Measurements from ENCODE around the gene ATP11A. TPM values are rescaled to one million over a fixed set of nuclear protein-coding genes. Genes with fewer than 3 reads are reported as not detected.

The ATP11A gene
- total RNA-seq, 1 donor from 2014 or later: 109 TPM

- Mint-ChIP-seq H3K4me1 (ENCODE audit: low read depth) (peaks cover 17% of the 10 kb centered on the region), H3K9me3 (ENCODE audit: low read depth) (peaks cover 4% of the 10 kb centered on the region), H3K27ac (peak overlapping the region; percentile 90), H3K4me3 (ENCODE audit: low read depth) (no peak overlapping the region), H3K27me3 (no peaks in the 10 kb centered on the region), H3K36me3 (ENCODE audit: insufficient read depth) (peaks cover 31% of the 10 kb centered on the region)
- DNase-seq (ENCODE audit: low spot score, unreplicated experiment): no peak
- TF ChIP-seq CTCF (IDR thresholded peaks at IDR 0.05; ENCODE audit: unreplicated experiment): no peak
Observed at GRCh38 chr13:112905990-112906641, 216.3 kb downstream of the ATP11A start.

DNA sequence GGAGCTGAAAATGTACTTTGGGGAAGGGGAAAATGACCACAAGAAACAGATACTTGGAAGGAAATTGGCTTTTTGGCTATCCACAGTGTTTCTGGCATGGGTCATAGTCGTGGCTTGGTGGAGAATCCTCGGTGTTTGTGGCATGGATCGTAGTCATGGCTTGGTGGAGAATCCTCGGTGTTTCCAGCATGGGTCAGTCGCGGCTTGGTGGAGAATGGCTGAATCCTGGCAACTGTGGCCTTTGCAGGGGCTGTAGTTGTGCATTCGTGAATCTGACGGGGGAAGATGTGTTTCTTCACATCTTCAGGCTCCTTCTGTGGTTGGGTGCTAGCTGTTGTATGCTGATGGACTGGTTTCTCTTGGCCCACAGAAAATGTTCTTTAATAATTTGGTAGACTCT, 217.4 kb downstream of the ATP11A start:
- TF ChIP-seq CTCF (IDR thresholded peaks at IDR 0.05; ENCODE audit: unreplicated experiment): no peak
- Mint-ChIP-seq H3K36me3 (ENCODE audit: insufficient read depth) (peaks cover 34% of the 10 kb centered on the region), H3K27ac (no peak overlapping the region), H3K4me3 (ENCODE audit: low read depth) (no peak overlapping the region), H3K4me1 (ENCODE audit: low read depth) (peaks cover 16% of the 10 kb centered on the region), H3K27me3 (no peaks in the 10 kb centered on the region), H3K9me3 (ENCODE audit: low read depth) (peaks cover 4% of the 10 kb centered on the region)
- no peak for DNase-seq (ENCODE audit: low spot score, unreplicated experiment)

DNA sequence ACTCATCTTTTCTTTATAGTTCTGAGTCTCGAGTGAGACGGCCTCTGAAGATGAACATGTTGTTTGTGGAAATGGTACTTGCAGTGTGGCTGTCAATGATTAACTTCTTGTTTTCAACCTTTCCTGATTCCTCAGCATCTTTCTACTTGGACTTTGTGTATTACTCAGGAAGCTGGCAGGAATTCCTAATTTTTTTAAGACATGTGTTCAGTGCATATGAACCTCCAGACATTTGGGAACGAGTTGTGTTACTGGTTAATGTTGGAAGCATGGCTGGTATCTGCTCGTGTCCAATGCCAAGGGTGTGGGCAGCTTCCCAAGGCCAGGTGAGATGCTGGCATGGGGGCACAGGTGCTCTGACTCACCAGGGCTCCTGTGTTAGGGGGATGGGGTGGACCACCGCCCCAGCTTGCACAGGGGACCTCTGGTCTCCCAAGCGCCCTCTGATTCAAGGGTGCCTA, 218.1 kb downstream of the ATP11A start:
- Mint-ChIP-seq H3K27ac (no peak overlapping the region), H3K4me3 (ENCODE audit: low read depth) (no peak overlapping the region), H3K36me3 (ENCODE audit: insufficient read depth) (peaks cover 31% of the 10 kb centered on the region), H3K4me1 (ENCODE audit: low read depth) (peaks cover 12% of the 10 kb centered on the region), H3K27me3 (no peaks in the 10 kb centered on the region), H3K9me3 (ENCODE audit: low read depth) (peaks cover 4% of the 10 kb centered on the region)
- no peak for TF ChIP-seq CTCF (IDR thresholded peaks at IDR 0.05; ENCODE audit: unreplicated experiment)
- DNase-seq (ENCODE audit: low spot score, unreplicated experiment): no peak

DNA sequence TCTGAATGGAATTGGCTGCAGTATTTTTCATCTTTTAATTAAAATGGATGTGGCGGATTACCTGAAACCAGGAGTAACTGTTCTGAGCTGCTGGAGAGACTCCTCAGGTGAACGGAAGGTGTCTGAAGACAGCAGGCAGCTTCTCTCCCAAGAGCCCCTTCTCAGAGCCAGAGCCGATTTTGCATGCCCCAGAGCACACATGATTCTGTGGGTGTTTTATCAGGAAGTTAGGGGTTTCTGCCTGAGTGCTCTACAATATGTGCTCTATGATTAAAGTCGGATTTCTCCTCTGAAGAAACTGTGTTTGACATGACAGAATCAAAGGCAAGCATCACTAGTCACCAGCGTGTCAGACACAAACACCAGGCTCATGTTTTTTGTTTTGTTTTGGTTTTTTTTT, 218.5 kb downstream of the ATP11A start:
- peaks cover 28% of the 10 kb centered on the region for H3K36me3 Mint-ChIP-seq (ENCODE audit: insufficient read depth)
- no peak for TF ChIP-seq CTCF (IDR thresholded peaks at IDR 0.05; ENCODE audit: unreplicated experiment)
- DNase-seq (ENCODE audit: low spot score, unreplicated experiment): no peak
- peaks cover 12% of the 10 kb centered on the region for H3K4me1 Mint-ChIP-seq (ENCODE audit: low read depth)
- no peaks in the 10 kb centered on the region for H3K27me3 Mint-ChIP-seq
- no peak overlapping the region for H3K27ac Mint-ChIP-seq
- no peak overlapping the region for H3K4me3 Mint-ChIP-seq (ENCODE audit: low read depth)
- peaks cover 4% of the 10 kb centered on the region for H3K9me3 Mint-ChIP-seq (ENCODE audit: low read depth)

- H3K9me3 Mint-ChIP-seq (ENCODE audit: low read depth): peaks cover 3% of the 10 kb centered on the region
- no peak overlapping the region for H3K4me3 Mint-ChIP-seq (ENCODE audit: low read depth)
- H3K27ac Mint-ChIP-seq: no peak overlapping the region
- no peaks in the 10 kb centered on the region for H3K27me3 Mint-ChIP-seq
- H3K4me1 Mint-ChIP-seq (ENCODE audit: low read depth): peaks cover 12% of the 10 kb centered on the region
- TF ChIP-seq CTCF (IDR thresholded peaks at IDR 0.05; ENCODE audit: unreplicated experiment): no peak
- DNase-seq (ENCODE audit: low spot score, unreplicated experiment): no peak
- peaks cover 20% of the 10 kb centered on the region for H3K36me3 Mint-ChIP-seq (ENCODE audit: insufficient read depth)
Observed at GRCh38 chr13:112910016-112910415, 220.2 kb downstream of the ATP11A start.
